H9 (cell line): ENCODE measurements around the gene ATP13A4. TPM values are rescaled to one million over a fixed set of nuclear protein-coding genes. Genes with fewer than 3 reads are reported as not detected.

Experiments used
- DNase-seq: peaks from one replicate; pipeline ENCODE4 v3.0.0-alpha.2; 2017
- H2AFZ ChIP-seq: one replicate; pipeline ENCODE4 v1.6.1; 2013; ENCODE audit warnings: mild to moderate bottlenecking, low read length, control low read depth, moderate library complexity
- H2AK5ac ChIP-seq: 2 replicates; pipeline ENCODE4 v1.6.1; 2013; ENCODE audit warnings: low read length, control low read depth, mixed read lengths; ENCODE audit not compliant: insufficient read length
- H2BK120ac ChIP-seq: one replicate; pipeline ENCODE4 v1.6.1; 2013; ENCODE audit warnings: low read depth, mild to moderate bottlenecking, low read length, control low read depth, inconsistent platforms; ENCODE audit not compliant: poor library complexity, severe bottlenecking
- H2BK12ac ChIP-seq: 2 replicates; pipeline ENCODE4 v1.6.1; 2013; ENCODE audit warnings: low read length, control low read depth, mixed read lengths, low read depth; ENCODE audit not compliant: insufficient read length
- H2BK15ac ChIP-seq: 2 replicates; pipeline ENCODE4 v1.6.1; 2013; ENCODE audit warnings: low read depth, low read length, control low read depth
- H2BK20ac ChIP-seq: one replicate; pipeline ENCODE4 v1.6.1; 2013; ENCODE audit warnings: low read depth, mild to moderate bottlenecking, low read length, control low read depth, inconsistent platforms; ENCODE audit not compliant: poor library complexity, severe bottlenecking
- H2BK5ac ChIP-seq: 2 replicates; pipeline ENCODE4 v1.6.1; 2013; ENCODE audit warnings: low read length, control low read depth, mixed read lengths; ENCODE audit not compliant: insufficient read length
- H3K14ac ChIP-seq: 2 replicates; pipeline ENCODE4 v1.6.1; 2013; ENCODE audit warnings: low read length, control low read depth; ENCODE audit not compliant: insufficient read depth
- H3K18ac ChIP-seq: 2 replicates; pipeline ENCODE4 v1.6.1; 2013; ENCODE audit warnings: low read depth, mild to moderate bottlenecking, mixed read lengths, low read length, control low read depth; ENCODE audit not compliant: insufficient read length
- H3K23ac ChIP-seq: 2 replicates; pipeline ENCODE4 v1.6.1; 2013; ENCODE audit warnings: low read length, control low read depth, mixed read lengths, low read depth; ENCODE audit not compliant: insufficient read length
- H3K23me2 ChIP-seq: 2 replicates; pipeline ENCODE4 v1.6.1; 2013; ENCODE audit warnings: low read depth, mild to moderate bottlenecking, mixed read lengths, low read length, control low read depth; ENCODE audit not compliant: insufficient read length, poor library complexity, severe bottlenecking
- H3K27ac ChIP-seq: 2 replicates; pipeline ENCODE4 v1.5.1; 2013; ENCODE audit warnings: low read length, control low read depth, mixed read lengths, low read depth; ENCODE audit not compliant: insufficient read length
- H3K27me3 ChIP-seq: 2 replicates; pipeline ENCODE4 v1.6.1; 2013; ENCODE audit warnings: low read length, control low read depth, inconsistent platforms; ENCODE audit not compliant: insufficient read depth
- H3K4ac ChIP-seq: 2 replicates; pipeline ENCODE4 v1.6.1; 2013; ENCODE audit warnings: low read depth, mild to moderate bottlenecking, control low read depth, inconsistent platforms, low read length, moderate library complexity
- H3K4me1 ChIP-seq: 2 replicates; pipeline ENCODE4 v1.6.1; 2013; ENCODE audit warnings: low read length, control low read depth, inconsistent platforms; ENCODE audit not compliant: insufficient read depth
- H3K4me2 ChIP-seq: 2 replicates; pipeline ENCODE4 v1.6.1; 2013; ENCODE audit warnings: low read length, control low read depth, mixed read lengths; ENCODE audit not compliant: insufficient read length, insufficient read depth
- H3K56ac ChIP-seq: 2 replicates; pipeline ENCODE4 v1.6.1; 2013; ENCODE audit warnings: low read depth, mild to moderate bottlenecking, mixed read lengths, low read length, control low read depth; ENCODE audit not compliant: insufficient read length
- H3K79me1 ChIP-seq: 2 replicates; pipeline ENCODE4 v1.6.1; 2013; ENCODE audit warnings: low read depth, mild to moderate bottlenecking, moderate library complexity, low read length, control low read depth, inconsistent platforms; ENCODE audit not compliant: insufficient read depth, poor library complexity, severe bottlenecking
- H3K79me2 ChIP-seq: 2 replicates; pipeline ENCODE4 v1.6.1; 2013; ENCODE audit warnings: low read length, control low read depth, inconsistent platforms; ENCODE audit not compliant: insufficient read depth
- H3K9ac ChIP-seq: 2 replicates; pipeline ENCODE4 v1.6.1; 2013; ENCODE audit warnings: low read length, control low read depth, mixed read lengths; ENCODE audit not compliant: insufficient read length; ENCODE audit errors: extremely low read depth
- H3K9me3 ChIP-seq: one replicate; pipeline ENCODE4 v1.6.1; 2013; ENCODE audit warnings: low read depth, low read length, inconsistent platforms; ENCODE audit not compliant: control insufficient read depth
- H3T11ph ChIP-seq: one replicate; pipeline ENCODE4 v1.6.1; 2013; ENCODE audit warnings: mild to moderate bottlenecking, low read length, control low read depth, inconsistent platforms
- H4K20me1 ChIP-seq: one replicate; pipeline ENCODE4 v1.6.1; 2013; ENCODE audit not compliant: control insufficient read depth, insufficient read length, insufficient read depth
- H4K5ac ChIP-seq: 2 replicates; pipeline ENCODE4 v1.6.1; 2013; ENCODE audit warnings: low read depth, mild to moderate bottlenecking, mixed read lengths, low read length, control low read depth; ENCODE audit not compliant: insufficient read length
- H4K8ac ChIP-seq: replicated peaks from 2 replicates; pipeline ENCODE4 v1.6.1; 2013; ENCODE audit warnings: low read length, control low read depth, mixed read lengths, low read depth; ENCODE audit not compliant: insufficient read length
- H4K91ac ChIP-seq: 2 replicates; pipeline ENCODE4 v1.6.1; 2013; ENCODE audit warnings: low read depth, mild to moderate bottlenecking, moderate library complexity, mixed read lengths, low read length, control low read depth; ENCODE audit not compliant: insufficient read length
- H3K27ac Mint-ChIP-seq, 3 experiments: 2 replicates in 2 of 3; 3 replicates in 1 of 3; pipeline ENCODE4 v1.8.0; 2020 to 2021; ENCODE audit warnings: mixed read lengths in 3 of 3, mild to moderate bottlenecking in 1 of 3, moderate library complexity in 1 of 3
- H3K27me3 Mint-ChIP-seq: 2 replicates; pipeline ENCODE4 v1.8.0; 2021; ENCODE audit warnings: low read depth, mild to moderate bottlenecking, moderate library complexity, mixed read lengths
- H3K36me3 Mint-ChIP-seq, 3 experiments: 2 replicates in 2 of 3; 3 replicates in 1 of 3; pipeline ENCODE4 v1.8.0; 2020 to 2021; ENCODE audit warnings: low read depth in 3 of 3, mixed read lengths in 3 of 3; ENCODE audit not compliant: insufficient read depth in 1 of 3
- H3K4me1 Mint-ChIP-seq, 2 experiments: 2 replicates each; pipeline ENCODE4 v1.8.0; 2020; ENCODE audit warnings: mixed read lengths in 2 of 2
- H3K4me3 Mint-ChIP-seq, 2 experiments: 2 replicates in 1 of 2; 3 replicates in 1 of 2; pipeline ENCODE4 v1.8.0; 2020 to 2021; ENCODE audit warnings: mild to moderate bottlenecking in 2 of 2, mixed read lengths in 2 of 2, moderate library complexity in 1 of 2
- H3K9me3 Mint-ChIP-seq, 2 experiments: 2 replicates in 1 of 2; 3 replicates in 1 of 2; pipeline ENCODE4 v1.8.0; 2020; ENCODE audit warnings: mild to moderate bottlenecking in 2 of 2, mixed read lengths in 2 of 2, moderate library complexity in 1 of 2
- CTCF ChIP-seq: fragments of 200-600 bp; sonication (generic); conservative IDR thresholded peaks from 3 replicates; pipeline ENCODE4 v1.8.0; 2021; ENCODE audit warnings: antibody characterized with exemption, mild to moderate bottlenecking
- WGBS: extraction: QIAGEN DNeasy Blood & Tissue Kit; methylation state at CpG from one replicate; pipeline ENCODE4 v1.1.7; 2013; ENCODE audit warnings: missing lambda C conversion rate, low lambda C conversion rate, mixed read lengths; ENCODE audit not compliant: insufficient read length; ENCODE audit errors: extremely low coverage; 5-methylcytosine and 5-hydroxymethylcytosine counted together
- total RNA-seq: library from RNA; stranded (reverse); gene quantifications from 2 replicates; pipeline ENCODE4 v1.2.1, GENCODE V29; 2021

The ATP13A4 gene
- total RNA-seq, 1 experiment from 2014 or later, result 0.13 TPM

- H3K9ac ChIP-seq, result no peak overlapping the region
- H3K27ac ChIP-seq, result no peak overlapping the region
- H2BK12ac ChIP-seq, result no peak overlapping the region
- no peak overlapping the region for H3K4me3 Mint-ChIP-seq
- no peak overlapping the region for H2AK5ac ChIP-seq
- H4K8ac ChIP-seq, result no peak overlapping the region
- H2AFZ ChIP-seq, result no peak overlapping the region
- no peak overlapping the region for H2BK5ac ChIP-seq
- no peak overlapping the region for H3K4me2 ChIP-seq
- H3K27me3 Mint-ChIP-seq, result no peaks in the 10 kb centered on the region
- WGBS, result no CpG with 5 or more reads among the region's 6 CpGs
- no peak overlapping the region for H3T11ph ChIP-seq
- peak overlapping the region in 1 of 3 experiments; percentile 26; a peak in 1 of 7 replicates for H3K27ac Mint-ChIP-seq
- H2BK120ac ChIP-seq, result no peak overlapping the region
- H4K91ac ChIP-seq, result no peak overlapping the region
- H3K79me2 ChIP-seq, result no peaks in the 10 kb centered on the region
- H4K20me1 ChIP-seq, result no peaks in the 10 kb centered on the region
- no peak overlapping the region for H2BK20ac ChIP-seq
- H3K9me3 Mint-ChIP-seq, result peaks cover 0 to under 1% of the 10 kb centered on the region in 2 experiments; a peak in 2 of 5 replicates
- H3K9me3 ChIP-seq, result no peaks in the 10 kb centered on the region
- TF ChIP-seq CTCF, result no peak
- H3K4ac ChIP-seq, result no peak overlapping the region
- H2BK15ac ChIP-seq, result no peak overlapping the region
- no peaks in the 10 kb centered on the region for H3K23me2 ChIP-seq
- no peaks in the 10 kb centered on the region for H3K79me1 ChIP-seq
- peaks cover 4% of the 10 kb centered on the region; the same call in 1 of the 2 replicates for H3K4me1 ChIP-seq
- H3K56ac ChIP-seq, result no peak overlapping the region
- H3K14ac ChIP-seq, result no peak overlapping the region
- H4K5ac ChIP-seq, result no peak overlapping the region
- DNase-seq, result no peak
- H3K18ac ChIP-seq, result no peak overlapping the region
- peaks cover 18 to 20% of the 10 kb centered on the region in 2 experiments for H3K4me1 Mint-ChIP-seq
- H3K27me3 ChIP-seq, result no peaks in the 10 kb centered on the region
- H3K23ac ChIP-seq, result no peak overlapping the region
- no peaks in the 10 kb centered on the region for H3K36me3 Mint-ChIP-seq
Measured at GRCh38 chr3:193407112-193407511, 147.6 kb downstream of the ATP13A4 start.
